Activated T-cell treated with anti-CD3 and anti-CD28 coated beads, Interleukin-2, amount 50 U/mL, for 72 hours (primary cell): ENCODE measurements around the gene CRIP2. TPM values are rescaled to one million over a fixed set of nuclear protein-coding genes. Genes with fewer than 3 reads are reported as not detected.

ENCODE experiments used
- ATAC-seq, 2 donors: fragments of 150-1000 bp; cut with Tn5 transposase; replicated peaks in 1 of 2; 2 replicates each; pipeline ENCODE4 v1.10.0; 2021; ENCODE audit warnings: moderate library complexity in 2 of 2, mild to moderate bottlenecking in 1 of 2
- DNase-seq, 2 donors: peaks; one replicate each; pipeline ENCODE4 v3.0.0; 2021 to 2022; ENCODE audit warnings: mixed read lengths in 1 of 2
- H3K27ac Mint-ChIP-seq: one replicate; pipeline ENCODE4 v1.8.0; 2022; ENCODE audit warnings: mild to moderate bottlenecking, moderate library complexity, mixed read lengths
- H3K27me3 Mint-ChIP-seq: one replicate; pipeline ENCODE4 v1.8.0; 2022; ENCODE audit warnings: low read depth, mixed read lengths
- H3K36me3 Mint-ChIP-seq, 2 donors: one replicate each; pipeline ENCODE4 v1.8.0; 2022; ENCODE audit warnings: mixed read lengths in 2 of 2, mild to moderate bottlenecking in 1 of 2; ENCODE audit not compliant: insufficient read depth in 2 of 2
- H3K4me1 Mint-ChIP-seq: one replicate; pipeline ENCODE4 v1.8.0; 2022; ENCODE audit warnings: low read depth, mixed read lengths
- H3K4me3 Mint-ChIP-seq, 2 donors: one replicate each; pipeline ENCODE4 v1.8.0; 2022; ENCODE audit warnings: mild to moderate bottlenecking in 2 of 2, mixed read lengths in 2 of 2, moderate library complexity in 2 of 2
- H3K9me3 Mint-ChIP-seq, 2 donors: one replicate each; pipeline ENCODE4 v1.8.0; 2022; ENCODE audit warnings: mixed read lengths in 2 of 2
- total RNA-seq, 2 donors: library from RNA; stranded (reverse); gene quantifications; one replicate each; pipeline ENCODE4 v1.2.3, GENCODE V29; 2022

CRIP2 gene
- total RNA-seq, 2 donors from 2014 or later: 1.1 to 1.3 TPM

DNA sequence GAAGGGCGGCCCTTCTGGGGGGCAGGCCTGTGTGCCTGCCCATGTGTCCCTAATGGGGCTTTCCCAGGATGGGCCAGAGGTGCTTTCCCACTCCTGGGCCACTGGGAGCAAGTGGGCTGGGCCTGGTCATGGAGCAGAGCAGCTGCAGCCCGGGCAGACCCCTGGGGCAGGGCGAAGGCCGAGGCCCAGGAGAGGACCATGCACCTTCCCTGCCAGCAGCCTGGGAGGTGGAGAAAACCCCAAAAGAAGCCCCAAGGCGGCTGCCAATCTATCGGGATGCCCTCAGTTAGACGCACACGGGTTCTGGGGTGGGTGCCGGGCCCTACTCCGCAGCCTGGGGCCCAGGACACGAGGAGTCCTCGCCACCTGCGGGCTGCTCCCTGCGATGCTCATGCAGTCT, 16.1 kb upstream of the CRIP2 start:
- peaks cover 0 to 12% of the 10 kb centered on the region in 2 donors for H3K36me3 Mint-ChIP-seq
- no peak for ATAC-seq
- no peaks in the 10 kb centered on the region for H3K4me1 Mint-ChIP-seq
- no peak for DNase-seq
- no peak overlapping the region for H3K27ac Mint-ChIP-seq
- no peaks in the 10 kb centered on the region for H3K27me3 Mint-ChIP-seq
- no peaks in the 10 kb centered on the region for H3K9me3 Mint-ChIP-seq
- no peak overlapping the region for H3K4me3 Mint-ChIP-seq

DNA sequence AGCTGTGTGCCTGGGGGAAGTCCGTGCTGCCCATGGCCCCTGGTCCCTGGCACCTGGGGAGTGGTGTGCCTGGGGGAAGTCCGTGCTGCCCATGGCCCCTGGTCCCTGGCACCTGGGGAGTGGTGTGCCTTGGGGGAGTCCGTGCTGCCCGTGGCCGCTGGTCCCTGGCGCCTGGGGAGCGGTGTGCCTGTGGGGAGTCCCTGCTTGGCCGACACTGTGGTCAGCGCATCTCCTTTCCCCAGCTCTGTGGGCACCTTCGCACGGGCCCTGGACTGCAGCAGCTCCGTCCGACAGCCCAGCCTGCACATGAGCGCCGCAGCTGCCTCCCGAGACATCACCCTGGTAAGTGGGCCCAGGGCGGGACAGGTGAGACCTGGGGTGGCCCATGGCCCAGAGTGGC, 14.5 kb upstream of the CRIP2 start:
- no peak for ATAC-seq

DNA sequence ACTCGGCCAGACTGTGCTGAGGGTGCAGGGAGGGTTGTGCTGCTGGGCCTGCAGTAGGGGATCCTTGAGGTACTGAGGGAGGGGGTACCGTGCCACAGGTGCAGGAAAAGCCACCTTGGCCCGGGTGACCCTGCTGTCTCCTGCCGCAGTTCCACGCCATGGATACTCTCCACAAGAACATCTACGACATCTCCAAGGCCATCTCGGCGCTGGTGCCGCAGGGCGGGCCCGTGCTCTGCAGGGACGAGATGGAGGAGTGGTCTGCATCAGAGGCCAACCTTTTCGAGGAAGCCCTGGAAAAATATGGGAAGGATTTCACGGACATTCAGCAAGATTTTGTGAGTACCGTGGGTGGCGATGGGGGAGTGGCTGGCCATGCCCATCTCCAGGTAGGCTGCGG, 14.0 kb upstream of the CRIP2 start:
- no peak overlapping the region for H3K4me3 Mint-ChIP-seq
- no peaks in the 10 kb centered on the region for H3K4me1 Mint-ChIP-seq
- H3K36me3 Mint-ChIP-seq: peaks cover 0 to 7% of the 10 kb centered on the region in 2 donors
- no peaks in the 10 kb centered on the region for H3K27me3 Mint-ChIP-seq
- DNase-seq (no peak), ATAC-seq (no peak)
- no peaks in the 10 kb centered on the region for H3K9me3 Mint-ChIP-seq
- H3K27ac Mint-ChIP-seq: no peak overlapping the region

More for the DNA sequence above, 14.5 kb upstream of the CRIP2 start:
- no peak overlapping the region for H3K27ac Mint-ChIP-seq
- no peak overlapping the region for H3K4me3 Mint-ChIP-seq
- DNase-seq: no peak
- H3K4me1 Mint-ChIP-seq: no peaks in the 10 kb centered on the region
- H3K27me3 Mint-ChIP-seq: no peaks in the 10 kb centered on the region
- no peaks in the 10 kb centered on the region for H3K9me3 Mint-ChIP-seq
- peaks cover 0 to 11% of the 10 kb centered on the region in 2 donors for H3K36me3 Mint-ChIP-seq

DNA sequence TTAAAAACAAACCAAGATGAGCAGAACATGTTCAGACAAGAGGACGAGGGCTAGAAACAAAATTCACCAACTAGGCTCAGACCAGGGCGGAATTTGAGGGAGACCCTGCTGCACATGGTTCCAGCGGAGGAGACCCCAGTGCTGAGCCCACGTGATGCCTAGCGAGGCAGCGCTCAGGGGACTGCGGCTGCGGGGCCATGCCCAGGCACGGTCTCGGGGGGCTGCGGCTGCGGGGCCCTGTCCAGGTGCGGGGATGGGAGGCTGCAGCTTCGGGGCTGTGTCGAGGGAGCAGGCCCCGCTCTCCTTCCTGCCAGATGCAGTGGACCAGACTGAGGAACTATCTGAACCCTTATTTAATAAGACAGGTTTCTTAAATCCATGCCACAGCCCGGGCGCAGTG, 12.7 kb upstream of the CRIP2 start:
- H3K4me3 Mint-ChIP-seq: no peak overlapping the region
- DNase-seq (no peak), ATAC-seq (no peak)
- peaks cover 0 to 7% of the 10 kb centered on the region in 2 donors for H3K36me3 Mint-ChIP-seq
- no peaks in the 10 kb centered on the region for H3K4me1 Mint-ChIP-seq
- H3K9me3 Mint-ChIP-seq: no peaks in the 10 kb centered on the region
- H3K27ac Mint-ChIP-seq: no peak overlapping the region
- H3K27me3 Mint-ChIP-seq: no peaks in the 10 kb centered on the region

DNA sequence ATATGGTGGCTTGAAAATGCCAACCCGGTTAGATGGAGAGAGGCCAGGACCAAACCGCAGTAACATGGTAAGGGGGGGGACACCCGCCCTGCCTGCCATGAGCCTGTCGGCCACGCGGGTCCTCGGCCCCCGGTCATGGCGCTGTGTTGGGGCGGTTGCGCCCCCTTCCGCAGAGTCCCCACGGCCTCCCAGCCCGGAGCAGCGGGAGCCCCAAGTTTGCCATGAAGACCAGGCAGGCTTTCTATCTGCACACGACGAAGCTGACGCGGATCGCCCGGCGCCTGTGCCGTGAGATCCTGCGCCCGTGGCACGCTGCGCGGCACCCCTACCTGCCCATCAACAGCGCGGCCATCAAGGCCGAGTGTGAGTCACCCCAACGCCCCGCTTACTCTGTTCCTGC, 10.1 kb upstream of the CRIP2 start:
- H3K4me1 Mint-ChIP-seq: no peaks in the 10 kb centered on the region
- H3K9me3 Mint-ChIP-seq: no peaks in the 10 kb centered on the region
- ATAC-seq (no peak), DNase-seq (no peak)
- H3K4me3 Mint-ChIP-seq: no peak overlapping the region
- H3K27me3 Mint-ChIP-seq: no peaks in the 10 kb centered on the region
- H3K36me3 Mint-ChIP-seq: peaks cover 0 to 7% of the 10 kb centered on the region in 2 donors
- H3K27ac Mint-ChIP-seq: no peak overlapping the region

DNA sequence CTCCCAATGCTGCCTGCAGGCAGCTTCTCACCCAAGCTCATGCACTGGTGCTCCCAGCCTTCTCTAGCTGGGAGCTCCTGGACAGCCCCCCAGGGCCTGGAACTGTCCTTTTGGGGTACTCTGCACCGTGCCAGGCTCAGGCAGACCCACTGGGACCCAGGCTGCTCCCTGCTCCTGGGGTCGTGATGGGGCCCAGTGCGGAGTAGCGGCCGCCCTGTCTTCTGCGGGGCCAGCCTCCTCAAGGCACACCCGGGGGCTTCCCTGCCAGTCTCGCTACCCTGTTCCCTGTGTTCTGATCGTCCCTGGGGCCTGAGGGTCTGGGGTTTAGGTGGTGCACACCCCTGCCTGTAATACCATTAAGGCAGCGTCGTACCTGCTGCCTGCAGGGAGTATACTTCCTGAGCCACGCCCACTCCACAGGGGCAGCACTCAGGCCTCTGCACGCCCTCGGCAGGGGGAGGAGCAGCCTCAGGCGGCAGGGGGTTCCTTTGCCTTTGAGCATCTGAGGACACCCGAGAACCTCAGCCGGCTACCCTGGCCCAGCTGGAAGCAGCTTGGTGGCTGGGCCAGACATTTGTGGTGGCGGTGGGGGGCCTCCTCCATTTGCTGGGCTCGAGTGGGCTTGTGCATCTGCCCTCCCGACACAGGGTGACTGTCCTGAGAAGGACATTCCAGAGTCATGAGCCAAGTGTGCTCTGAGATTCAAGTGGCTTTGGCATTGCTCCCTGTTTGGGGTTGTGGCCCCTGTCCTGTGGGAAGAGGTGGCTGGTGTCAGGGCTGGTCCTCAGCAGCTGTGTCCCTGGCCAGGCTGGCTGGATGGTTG, 9.2 kb upstream of the CRIP2 start:
- DNase-seq: no peak
- Mint-ChIP-seq H3K36me3 (peaks cover 0 to 7% of the 10 kb centered on the region in 2 donors), H3K9me3 (no peaks in the 10 kb centered on the region), H3K27ac (no peak overlapping the region), H3K27me3 (no peaks in the 10 kb centered on the region), H3K4me3 (no peak overlapping the region), H3K4me1 (no peaks in the 10 kb centered on the region)
- no peak for ATAC-seq

DNA sequence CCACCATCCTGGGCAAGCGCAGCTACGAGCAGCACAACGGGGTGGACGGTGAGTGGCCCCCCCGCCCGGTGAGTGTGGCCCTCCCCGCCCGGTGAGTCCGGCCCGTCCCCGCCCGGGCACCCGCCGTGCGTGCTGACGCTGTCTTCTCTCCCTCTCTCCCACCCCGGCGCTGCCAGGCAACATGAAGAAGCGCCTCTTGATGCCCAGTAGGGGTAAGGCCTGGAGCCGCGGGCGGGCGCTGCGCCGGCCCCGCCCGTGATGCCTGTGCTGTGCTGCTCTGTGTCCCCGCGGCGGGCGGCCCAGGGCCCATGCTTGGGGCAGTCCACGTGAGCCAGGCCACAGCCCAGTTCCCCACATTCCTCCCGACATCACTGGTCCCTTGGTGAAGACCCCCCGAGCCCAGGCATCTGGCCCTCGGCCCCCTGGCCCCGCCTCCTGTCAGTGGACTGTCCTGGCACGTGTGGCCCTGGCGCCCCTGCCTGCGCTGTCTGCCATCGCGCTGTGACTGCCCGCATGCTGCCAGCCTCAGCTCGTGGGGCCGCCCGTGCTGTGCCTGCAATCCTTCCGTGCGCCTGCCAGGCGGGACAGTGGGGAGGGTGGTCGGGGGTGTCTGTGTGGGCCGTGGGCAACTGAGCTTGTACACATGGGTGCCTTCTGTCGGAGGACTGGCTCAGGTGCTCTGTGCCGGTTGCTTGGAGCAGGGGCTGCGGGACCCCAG, 7.9 kb upstream of the CRIP2 start:
- DNase-seq (no peak), ATAC-seq (no peak)
- Mint-ChIP-seq H3K27ac (no peak overlapping the region), H3K27me3 (no peaks in the 10 kb centered on the region), H3K9me3 (no peaks in the 10 kb centered on the region), H3K4me3 (no peak overlapping the region), H3K4me1 (no peaks in the 10 kb centered on the region), H3K36me3 (peaks cover 0 to 5% of the 10 kb centered on the region in 2 donors)

DNA sequence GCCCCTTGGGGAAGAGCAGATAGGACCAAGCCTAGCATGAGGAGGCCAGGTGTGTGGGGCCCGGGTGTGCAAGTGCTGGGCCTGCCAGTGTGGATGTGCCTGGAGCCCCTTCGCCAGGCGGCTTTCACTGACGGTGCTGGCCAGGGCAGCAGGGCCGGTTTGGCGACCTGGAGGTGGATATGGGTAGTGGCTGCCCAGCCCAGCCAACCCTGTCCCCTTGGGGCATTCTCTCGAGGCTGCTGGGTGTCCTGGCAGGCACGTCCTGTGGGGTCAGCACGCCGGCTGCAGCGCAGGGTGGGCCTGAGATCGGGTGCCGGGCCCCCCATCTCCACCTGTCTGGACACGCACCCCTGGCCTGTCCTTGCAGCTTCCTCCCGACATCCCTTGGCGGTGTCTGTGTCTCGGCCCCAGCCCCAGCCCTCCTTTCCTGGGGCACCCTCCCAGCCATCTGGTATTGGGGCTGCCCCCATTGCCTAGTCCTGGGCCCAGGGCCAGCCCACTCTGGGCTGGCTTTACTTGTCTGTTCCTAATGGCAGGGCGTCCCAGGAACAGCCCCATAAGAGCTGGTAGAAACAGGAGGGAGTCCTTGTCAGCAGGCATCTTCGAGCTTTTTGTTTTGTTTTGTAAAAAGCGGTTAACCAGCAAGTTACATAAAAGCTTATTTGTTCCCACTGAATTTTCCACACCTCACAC, 7.2 kb upstream of the CRIP2 start:
- Mint-ChIP-seq H3K36me3 (peaks cover 0 to 5% of the 10 kb centered on the region in 2 donors), H3K27me3 (no peaks in the 10 kb centered on the region), H3K4me3 (no peak overlapping the region), H3K4me1 (no peaks in the 10 kb centered on the region), H3K9me3 (no peaks in the 10 kb centered on the region), H3K27ac (no peak overlapping the region)
- no peak for ATAC-seq
- no peak for DNase-seq

DNA sequence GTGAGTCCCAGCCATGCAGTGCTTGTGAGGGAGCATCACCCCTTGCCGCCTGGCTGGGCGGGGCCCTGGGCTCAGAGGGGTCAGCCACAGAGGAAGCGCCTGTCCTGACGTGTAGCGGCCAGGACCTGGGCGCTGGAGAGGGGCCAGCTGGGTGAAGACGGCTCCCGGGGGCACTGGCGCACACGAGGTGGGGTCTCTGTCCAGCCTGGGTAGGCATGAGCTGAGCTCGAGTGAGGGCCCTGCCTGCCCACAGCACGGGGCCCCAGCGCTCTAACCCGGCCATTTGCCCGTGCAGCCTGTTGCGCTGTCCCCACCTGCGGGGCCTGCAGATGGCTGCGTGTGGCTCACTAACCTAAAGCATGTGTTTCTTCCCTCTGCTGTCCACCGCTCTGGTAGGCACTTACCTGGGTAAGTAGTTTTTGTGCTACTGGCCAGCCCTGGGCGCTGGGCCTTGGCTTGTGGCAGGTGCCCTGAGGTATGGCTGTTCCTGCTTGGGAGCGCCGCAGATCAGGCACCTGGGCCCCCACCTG, 6.6 kb upstream of the CRIP2 start:
- ATAC-seq (no peak), DNase-seq (no peak)
- no peaks in the 10 kb centered on the region for H3K9me3 Mint-ChIP-seq
- no peaks in the 10 kb centered on the region for H3K27me3 Mint-ChIP-seq
- H3K4me3 Mint-ChIP-seq: no peak overlapping the region
- no peak overlapping the region for H3K27ac Mint-ChIP-seq
- peaks cover 0 to 5% of the 10 kb centered on the region in 2 donors for H3K36me3 Mint-ChIP-seq
- H3K4me1 Mint-ChIP-seq: no peaks in the 10 kb centered on the region

DNA sequence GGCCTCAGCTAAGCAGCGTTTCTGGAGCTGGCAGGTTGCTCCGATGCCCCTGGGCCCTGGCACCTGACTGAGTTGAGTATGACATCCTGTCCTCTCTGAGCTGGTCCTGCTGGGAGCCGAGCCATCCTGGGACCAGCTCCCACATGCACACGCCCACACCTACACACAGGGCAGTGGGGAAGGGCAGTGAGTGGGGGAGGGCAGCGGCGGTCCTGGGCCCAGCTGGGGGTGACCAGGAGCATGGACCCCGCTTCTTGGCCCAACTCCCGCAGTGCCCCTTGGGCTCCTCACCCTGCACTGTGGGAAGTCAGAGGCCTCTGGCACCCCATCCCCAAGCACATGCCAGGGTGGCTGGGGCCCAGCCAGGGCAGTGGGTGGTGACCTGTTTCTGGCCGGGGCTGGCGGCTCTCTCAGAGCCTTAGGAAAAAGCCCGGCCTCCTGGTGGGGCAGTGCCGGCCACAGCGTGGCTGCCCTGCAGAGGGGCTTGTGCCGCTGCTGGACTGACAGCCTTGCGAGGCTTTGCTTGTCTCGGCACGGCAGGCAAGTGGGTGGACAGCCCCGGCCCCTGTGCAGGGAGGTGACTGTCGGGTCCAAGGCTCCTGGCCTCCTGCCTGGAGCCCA, 5.9 kb upstream of the CRIP2 start:
- H3K4me1 Mint-ChIP-seq: no peaks in the 10 kb centered on the region
- no peaks in the 10 kb centered on the region for H3K9me3 Mint-ChIP-seq
- ATAC-seq: no peak
- H3K4me3 Mint-ChIP-seq: no peak overlapping the region
- peaks cover 0 to 2% of the 10 kb centered on the region in 2 donors for H3K36me3 Mint-ChIP-seq
- H3K27ac Mint-ChIP-seq: no peak overlapping the region
- no peaks in the 10 kb centered on the region for H3K27me3 Mint-ChIP-seq
- no peak for DNase-seq

DNA sequence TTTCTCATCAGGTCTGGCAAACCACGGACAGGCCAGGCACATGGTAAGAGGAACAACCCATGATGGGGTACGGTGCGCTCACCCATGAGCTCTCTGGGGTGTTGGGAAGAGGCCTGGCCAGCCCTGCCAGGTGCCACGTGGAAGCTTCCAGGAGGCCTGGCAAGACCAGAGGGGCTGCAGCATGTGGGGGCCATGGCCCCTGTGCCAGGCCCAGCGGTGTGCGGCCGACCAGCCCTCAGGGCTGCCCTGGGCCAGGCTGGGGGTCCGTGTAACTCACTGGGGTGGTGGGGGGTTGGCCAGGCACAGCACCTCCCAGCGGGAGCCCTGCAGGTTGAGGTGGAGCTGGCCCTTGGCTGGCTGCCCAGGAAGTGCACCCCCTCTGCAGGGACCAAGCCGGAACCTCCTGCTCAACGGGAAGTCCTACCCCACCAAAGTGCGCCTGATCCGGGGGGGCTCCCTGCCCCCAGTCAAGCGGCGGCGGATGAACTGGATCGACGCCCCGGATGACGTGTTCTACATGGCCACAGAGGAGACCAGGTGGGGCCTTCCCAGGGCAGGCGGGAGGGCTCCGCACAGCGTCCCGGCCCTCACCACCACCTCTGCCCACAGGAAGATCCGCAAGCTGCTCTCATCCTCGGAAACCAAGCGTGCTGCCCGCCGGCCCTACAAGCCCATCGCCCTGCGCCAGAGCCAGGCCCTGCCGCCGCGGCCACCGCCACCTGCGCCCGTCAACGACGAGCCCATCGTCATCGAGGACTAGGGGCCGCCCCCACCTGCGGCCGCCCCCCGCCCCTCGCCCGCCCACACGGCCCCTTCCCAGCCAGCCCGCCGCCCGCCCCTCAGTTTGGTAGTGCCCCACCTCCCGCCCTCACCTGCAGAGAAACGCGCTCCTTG, 4.9 kb upstream of the CRIP2 start:
- H3K4me1 Mint-ChIP-seq: no peaks in the 10 kb centered on the region
- DNase-seq (no peak), ATAC-seq (no peak)
- no peak overlapping the region for H3K27ac Mint-ChIP-seq
- no peaks in the 10 kb centered on the region for H3K27me3 Mint-ChIP-seq
- no peaks in the 10 kb centered on the region for H3K36me3 Mint-ChIP-seq
- H3K4me3 Mint-ChIP-seq: no peak overlapping the region
- no peaks in the 10 kb centered on the region for H3K9me3 Mint-ChIP-seq
